NCI-H2107 treated with DMSO at 0.1 percent for 48 hours (cell line): Measurements from ENCODE around the gene BTBD8.

Experiments
- DNase-seq: peaks from one replicate; lab custom pipeline; 2025; ENCODE audit not compliant: unreplicated experiment; lab: John Stamatoyannopoulos, UW

Gene BTBD8

DNA sequence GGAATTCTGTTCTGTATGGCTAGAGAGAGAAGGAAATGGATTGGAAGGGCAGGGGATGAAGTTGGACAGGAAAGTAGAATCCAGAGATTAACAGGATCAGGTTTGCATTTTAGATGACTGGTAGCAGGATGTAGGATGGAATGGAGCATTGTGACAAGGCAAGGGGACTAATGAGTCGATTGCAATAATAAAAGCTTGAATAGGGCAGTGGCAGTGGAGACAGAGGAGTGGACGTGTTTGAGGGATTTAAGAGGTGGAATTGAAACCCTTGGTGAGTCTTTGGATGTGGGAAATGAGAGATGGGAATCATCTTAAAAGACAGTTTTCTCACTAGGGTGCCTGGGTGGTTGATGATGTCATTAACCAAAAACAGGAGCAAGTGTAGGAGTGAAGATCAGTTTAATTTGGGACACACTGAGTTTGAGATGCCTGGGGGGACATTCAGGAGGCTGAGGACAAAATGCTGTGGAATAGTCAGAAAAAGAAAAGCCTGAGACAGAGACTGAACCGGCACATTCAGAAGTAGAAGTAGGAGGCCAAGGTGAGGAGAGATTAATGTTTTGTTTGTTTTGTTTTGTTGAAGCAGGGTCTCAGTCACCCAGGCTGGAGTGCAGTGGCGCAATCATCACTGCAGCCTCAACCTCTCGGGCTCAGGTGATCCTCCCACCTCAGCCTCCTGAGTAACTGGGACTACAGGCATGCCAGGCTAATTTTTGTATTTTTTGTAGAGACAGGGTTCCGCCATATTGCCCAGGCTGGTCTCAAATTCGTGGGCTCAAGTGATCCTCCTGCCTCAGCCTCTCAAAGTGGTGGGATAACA, 108.5 kb downstream of the BTBD8 start:
- no peak for DNase-seq

DNA sequence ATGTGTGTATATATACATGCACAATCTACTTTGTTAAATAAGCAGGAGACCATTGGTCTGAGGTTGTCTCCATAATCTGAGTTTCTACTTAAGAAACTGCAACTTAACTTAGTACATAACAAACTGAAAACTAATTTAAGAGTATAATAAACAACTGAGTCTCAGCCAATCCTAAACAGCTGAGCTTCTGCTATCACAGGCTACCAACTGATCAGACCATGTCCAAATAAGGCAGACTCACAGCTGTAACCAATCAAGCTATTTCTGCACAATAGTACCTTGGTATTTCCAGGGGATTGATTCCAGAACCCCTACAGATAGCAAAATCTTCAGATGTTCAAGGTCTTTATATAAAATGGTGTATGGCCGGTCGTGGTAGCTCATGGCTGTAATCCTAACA, 111.6 kb downstream of the BTBD8 start:
- DNase-seq, result no peak

DNA sequence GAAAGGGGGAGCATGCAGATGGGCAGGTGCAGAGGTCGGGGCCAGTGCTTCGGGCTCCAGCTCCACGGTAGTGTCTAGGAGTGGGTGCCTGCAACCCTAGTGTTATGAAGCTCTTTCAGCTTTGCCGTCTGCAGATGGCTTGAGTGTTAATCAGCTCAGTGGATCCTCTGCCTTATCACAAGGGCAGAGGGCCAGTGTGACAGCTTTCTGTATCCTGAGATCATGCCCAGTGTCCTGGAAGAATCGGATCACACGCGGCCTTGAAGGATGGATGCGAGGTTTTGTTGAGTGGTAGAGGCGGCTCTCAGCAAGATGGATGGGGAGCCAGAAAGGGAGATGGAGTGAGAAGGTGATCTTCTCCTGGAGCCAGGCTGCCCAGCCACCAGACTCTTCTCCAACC, 112.1 kb downstream of the BTBD8 start:
- DNase-seq, result no peak

DNA sequence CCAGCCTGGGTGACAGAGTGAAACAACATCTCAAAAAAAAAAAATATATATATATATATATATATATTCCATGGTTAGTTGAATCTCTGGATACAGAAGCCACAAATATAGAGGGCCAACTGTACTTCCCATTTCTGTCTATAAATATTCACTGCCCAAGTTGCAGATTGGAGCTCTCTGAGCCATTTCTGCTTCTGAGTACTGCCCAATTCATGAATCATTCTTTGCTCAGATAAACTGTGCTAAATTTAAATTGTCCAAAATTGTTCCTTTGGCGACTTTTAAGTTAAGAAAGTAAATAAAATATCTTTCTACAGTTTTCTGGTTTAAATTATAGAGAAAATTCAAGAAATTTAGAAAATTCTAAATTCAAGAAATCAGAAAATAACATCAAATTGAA, 114.4 kb downstream of the BTBD8 start:
- DNase-seq, result no peak

GRCh38 chr1:92201973-92202372, 121.8 kb downstream of the BTBD8 start:
- DNase-seq, result no peak

DNA sequence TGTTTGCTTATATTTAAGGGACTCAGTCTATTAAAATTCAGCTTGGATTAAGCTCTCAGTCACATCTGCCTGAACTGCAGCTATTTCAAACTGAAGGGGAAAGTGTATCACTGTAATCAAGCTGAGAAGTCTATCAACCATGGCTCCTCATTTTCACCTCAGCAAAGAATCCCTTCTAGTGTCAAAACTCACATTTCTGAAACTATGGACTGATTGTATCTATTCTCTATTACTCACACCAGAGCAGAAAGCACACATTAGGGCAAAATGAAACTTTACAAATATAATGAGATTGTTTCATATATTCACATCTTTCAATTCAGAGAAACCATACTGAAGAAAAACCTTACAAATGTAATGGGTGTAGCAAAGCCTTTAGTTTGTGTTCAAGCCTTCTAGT, 123.0 kb downstream of the BTBD8 start:
- DNase-seq, result no peak

DNA sequence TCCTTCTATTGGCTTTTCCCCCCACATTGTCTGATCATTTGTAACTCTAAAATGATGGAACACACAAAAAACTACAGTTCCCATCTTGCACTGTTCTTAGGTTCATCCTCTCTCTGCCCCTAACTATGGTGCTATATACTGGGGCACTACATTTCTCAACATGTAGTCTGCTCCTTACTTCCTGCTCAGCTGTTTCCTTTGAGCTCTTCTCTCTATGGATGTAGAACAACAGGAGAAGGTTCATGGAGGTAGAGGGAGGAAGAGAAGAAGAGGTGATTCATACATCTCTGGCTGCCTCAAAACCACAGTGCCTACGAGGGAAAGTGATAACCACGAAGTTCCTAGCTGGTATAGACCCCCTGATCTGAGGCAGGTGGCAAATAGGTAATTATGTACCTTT, 130.6 kb downstream of the BTBD8 start:
- no peak for DNase-seq

- DNase-seq, result no peak
Measured at GRCh38 chr1:92211166-92211565, 131.0 kb downstream of the BTBD8 start.

- DNase-seq, result no peak
Measured at GRCh38 chr1:92217721-92218120, 137.6 kb downstream of the BTBD8 start, which contains the start of gene C1orf146. Gene C1orf146 (plus strand): TSS chr1:92217915. CDS start chr1:92231421, 13,506 bp downstream.

GRCh38 chr1:92218559-92218958, 138.4 kb downstream of the BTBD8 start:
- no peak for DNase-seq

DNA sequence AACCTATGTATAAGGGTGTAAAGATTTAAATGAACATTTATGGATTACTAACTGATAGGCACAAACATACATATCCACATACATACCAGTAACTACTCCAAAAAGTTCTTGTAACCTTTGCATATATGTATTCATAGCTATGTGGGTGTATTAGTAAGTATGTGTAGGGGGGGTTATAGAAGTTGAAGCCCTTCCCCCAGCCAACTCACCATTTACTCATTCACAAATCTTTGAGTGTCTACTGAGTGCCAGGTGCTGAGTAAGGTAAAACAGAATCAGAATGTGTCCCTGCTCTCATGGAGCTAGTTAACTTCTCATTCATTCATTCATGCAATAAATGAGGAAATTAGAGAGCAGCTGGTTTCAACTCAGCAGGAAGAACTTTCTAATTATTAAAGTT, 138.9 kb downstream of the BTBD8 start:
- DNase-seq, result no peak

DNA sequence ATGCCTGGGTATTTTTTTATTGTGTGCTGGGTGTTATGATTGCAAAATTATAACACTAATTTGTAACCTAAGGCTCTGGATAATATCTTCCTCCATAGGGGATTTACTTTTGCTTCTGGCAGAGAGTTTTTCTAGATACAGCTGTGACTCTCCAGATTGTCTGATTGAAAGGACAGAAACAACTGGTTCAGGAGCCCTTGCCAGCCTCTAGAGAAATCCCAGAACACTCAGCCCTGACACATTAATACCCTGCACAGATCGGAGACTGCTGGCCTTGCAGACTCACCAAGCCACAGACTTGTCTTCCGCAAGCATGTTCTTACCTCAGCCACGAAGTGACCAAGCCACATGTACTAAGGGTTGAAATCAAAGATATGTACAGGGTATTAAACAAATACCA, 148.3 kb downstream of the BTBD8 start:
- no peak for DNase-seq

- DNase-seq, result no peak
Measured at GRCh38 chr1:92230736-92231135, 150.6 kb downstream of the BTBD8 start.
